GM23248 (cell line): ENCODE results near the gene NUDCD3.

ENCODE experiments used
- EZH2 ChIP-seq: fragments of 200-600 bp; sonication (generic); IDR thresholded peaks from 2 replicates; pipeline ENCODE4 v1.6.1; 2018; ENCODE audit warnings: antibody characterized with exemption, mild to moderate bottlenecking; ENCODE audit not compliant: insufficient read depth, poor library complexity, severe bottlenecking
- EZH2phosphoT487 ChIP-seq: fragments of 200-600 bp; sonication (generic); IDR thresholded peaks from 2 replicates; pipeline ENCODE4 v1.6.1; 2018; ENCODE audit warnings: antibody characterized with exemption, moderate library complexity, mild to moderate bottlenecking, low read depth; ENCODE audit not compliant: insufficient read depth

DNA sequence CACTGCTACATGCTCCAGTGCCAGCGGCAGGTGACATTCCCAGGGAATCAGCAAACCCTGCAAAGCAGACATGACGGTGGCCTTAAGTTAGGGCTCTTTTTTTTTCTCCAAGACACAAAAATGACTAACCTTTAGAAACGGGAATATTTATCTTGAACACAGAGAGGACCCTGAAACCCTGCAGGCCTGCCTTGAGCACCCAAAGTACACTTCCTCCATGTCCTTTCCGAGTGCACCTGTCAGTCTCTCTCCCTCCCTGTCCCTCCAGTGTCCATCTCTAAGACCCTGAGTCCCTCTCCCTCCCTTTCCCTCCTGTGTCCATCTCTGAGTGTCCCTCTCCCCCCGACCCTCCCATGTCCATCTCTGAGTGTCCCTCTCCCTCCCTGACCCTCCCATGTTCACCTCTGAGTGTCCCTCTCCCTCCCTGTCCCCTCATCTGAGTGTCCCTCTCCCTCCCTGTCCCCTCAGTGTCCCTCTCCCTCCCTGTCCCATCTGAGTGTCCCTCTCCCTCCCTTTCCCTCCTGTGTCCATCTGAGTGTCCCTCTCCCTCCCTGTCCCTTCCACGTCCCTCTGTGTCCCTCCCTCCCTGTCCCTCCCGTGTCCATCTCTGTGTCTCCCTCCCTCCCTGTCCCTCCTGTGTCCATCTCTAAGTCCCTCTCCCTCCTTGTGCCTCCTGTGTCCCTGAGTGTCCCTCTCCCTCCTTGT is 113.9 kb downstream of the NUDCD3 start:
- TF ChIP-seq EZH2 (no peak), EZH2phosphoT487 (no peak)
